Large intestine (tissue), 3 donors: ENCODE results near the gene XRCC6. TPM values are rescaled to one million over a fixed set of nuclear protein-coding genes. Genes with fewer than 3 reads are reported as not detected.

Experiments
- DNase-seq, 2 donors: peaks; one replicate each; pipeline versions ENCODE4 v3.0.0 to v3.0.0-alpha.2; 2013
- H3K27ac ChIP-seq: one replicate; pipeline ENCODE4 v1.5.1; 2013; ENCODE audit warnings: low read length
- H3K27me3 ChIP-seq: 2 replicates; pipeline ENCODE4 v1.6.1; 2013; ENCODE audit warnings: low read length; ENCODE audit not compliant: control insufficient read depth, insufficient read depth
- H3K36me3 ChIP-seq: 2 replicates; pipeline ENCODE4 v1.6.1; 2013; ENCODE audit warnings: low read length; ENCODE audit not compliant: control insufficient read depth, insufficient read depth
- H3K4me1 ChIP-seq: one replicate; pipeline ENCODE4 v1.6.1; 2013; ENCODE audit warnings: low read length; ENCODE audit not compliant: control insufficient read depth, insufficient read depth
- H3K4me3 ChIP-seq: one replicate; pipeline ENCODE4 v1.5.1; 2013; ENCODE audit warnings: low read length
- H3K9me3 ChIP-seq: one replicate; pipeline ENCODE4 v1.6.1; 2013; ENCODE audit warnings: mild to moderate bottlenecking, low read depth, low read length, moderate library complexity; ENCODE audit not compliant: control insufficient read depth
- WGBS: methylation state at CpG from one replicate; pipeline ENCODE4 v1.1.5; 2013; ENCODE audit warnings: low lambda C conversion rate; ENCODE audit not compliant: insufficient coverage; 5-methylcytosine and 5-hydroxymethylcytosine counted together
- polyA plus RNA-seq: library from polyadenylated mRNA; unstranded; fragments of 120-200 nt; gene quantifications from one replicate; pipeline ENCODE4 v1.2.1, GENCODE V29; 2013

The XRCC6 gene
- polyA plus RNA-seq, 1 donor, result 247 TPM

- peaks cover 10% of the 10 kb centered on the region for H3K36me3 ChIP-seq
- peaks cover 7% of the 10 kb centered on the region for H3K27me3 ChIP-seq
- H3K4me1 ChIP-seq, result peaks cover 18% of the 10 kb centered on the region
- H3K9me3 ChIP-seq, result peaks cover 10% of the 10 kb centered on the region
- H3K4me3 ChIP-seq, result no peak overlapping the region
- DNase-seq, result no peak
- peak overlapping the region; percentile 42 for H3K27ac ChIP-seq
- WGBS, result no CpG with 5 or more reads among the region's 11 CpGs
Observed at GRCh38 chr22:41696703-41697102, 75.6 kb downstream of the XRCC6 start.

GRCh38 chr22:41697126-41697775, 76.2 kb downstream of the XRCC6 start:
- Histone ChIP-seq H3K4me1 (peaks cover 18% of the 10 kb centered on the region), H3K36me3 (peaks cover 10% of the 10 kb centered on the region), H3K9me3 (peaks cover 10% of the 10 kb centered on the region), H3K27ac (peak overlapping the region; percentile 42), H3K27me3 (peaks cover 7% of the 10 kb centered on the region), H3K4me3 (peak overlapping the region; percentile 30)
- WGBS, result no CpG with 5 or more reads among the region's 12 CpGs
- peak; percentile 80 to 89 for DNase-seq

- no CpG with 5 or more reads among the region's 69 CpGs for WGBS
- peaks cover 2% of the 10 kb centered on the region for H3K36me3 ChIP-seq
- H3K4me3 ChIP-seq, result no peak within 1 kb of the TSS
- H3K9me3 ChIP-seq, result peaks cover 10% of the 10 kb centered on the region
- peaks cover 7% of the 10 kb centered on the region for H3K27me3 ChIP-seq
- H3K27ac ChIP-seq, result no peak within 1 kb of the TSS
- peaks cover 18% of the 10 kb centered on the region for H3K4me1 ChIP-seq
- peak; percentile 73 to 85 for DNase-seq
Observed at GRCh38 chr22:41699264-41700107, 78.4 kb downstream of the XRCC6 start, which contains the start of gene MEI1. Gene MEI1, plus strand, starts transcription at chr22:41699503. Its CDS starts 36 bp downstream, at chr22:41699539.

GRCh38 chr22:41700108-41700364, 78.9 kb downstream of the XRCC6 start:
- no peak overlapping the region for H3K27ac ChIP-seq
- no CpG with 5 or more reads among the region's 16 CpGs for WGBS
- DNase-seq, result no peak
- no peaks in the 10 kb centered on the region for H3K36me3 ChIP-seq
- no peak overlapping the region for H3K4me3 ChIP-seq
- H3K9me3 ChIP-seq, result peaks cover 10% of the 10 kb centered on the region
- peaks cover 18% of the 10 kb centered on the region for H3K4me1 ChIP-seq
- H3K27me3 ChIP-seq, result peaks cover 7% of the 10 kb centered on the region

GRCh38 chr22:41702763-41703162, 81.7 kb downstream of the XRCC6 start:
- Histone ChIP-seq H3K27me3 (peaks cover 7% of the 10 kb centered on the region), H3K27ac (no peak overlapping the region), H3K9me3 (peaks cover 10% of the 10 kb centered on the region), H3K4me1 (peaks cover 6% of the 10 kb centered on the region), H3K4me3 (no peak overlapping the region), H3K36me3 (no peaks in the 10 kb centered on the region)
- DNase-seq, result no peak
- WGBS, result 100% methylated on average over 3 of the region's 9 CpGs

- no peaks in the 10 kb centered on the region for H3K4me1 ChIP-seq
- DNase-seq, result no peak
- H3K27me3 ChIP-seq, result no peaks in the 10 kb centered on the region
- no peaks in the 10 kb centered on the region for H3K36me3 ChIP-seq
- H3K9me3 ChIP-seq, result no peaks in the 10 kb centered on the region
- H3K4me3 ChIP-seq, result no peak overlapping the region
- WGBS, result 60% methylated on average over 1 of the region's 10 CpGs
- H3K27ac ChIP-seq, result no peak overlapping the region
Observed at GRCh38 chr22:41709341-41709740, 88.2 kb downstream of the XRCC6 start.

GRCh38 chr22:41713004-41713403, 91.9 kb downstream of the XRCC6 start:
- no peak for DNase-seq
- Histone ChIP-seq H3K4me1 (no peaks in the 10 kb centered on the region), H3K36me3 (no peaks in the 10 kb centered on the region), H3K27me3 (no peaks in the 10 kb centered on the region), H3K9me3 (no peaks in the 10 kb centered on the region), H3K27ac (no peak overlapping the region), H3K4me3 (no peak overlapping the region)
- no CpG with 5 or more reads among the region's 9 CpGs for WGBS

Other genes with a start within 250 kb of the XRCC6 start
- 5.6 TPM for gene TEF, start 239.4 kb upstream of the XRCC6 start, polyA plus RNA-seq
- gene TOB2, start 174.5 kb upstream of the XRCC6 start, polyA plus RNA-seq, result 63.2 TPM
- 39.5 TPM for gene PHF5A, start 152.6 kb upstream of the XRCC6 start, polyA plus RNA-seq
- gene ACO2, start 152.2 kb upstream of the XRCC6 start, polyA plus RNA-seq, result 209 TPM
- gene POLR3H, start 76.8 kb upstream of the XRCC6 start, polyA plus RNA-seq, result 12.4 TPM
- 2.7 TPM for gene CSDC2, start 60.3 kb upstream of the XRCC6 start, polyA plus RNA-seq
- gene PMM1, start 31.5 kb upstream of the XRCC6 start, polyA plus RNA-seq, result 52.4 TPM
- gene DESI1, start 252 bp upstream of the XRCC6 start, polyA plus RNA-seq, result 34.0 TPM
- 118 TPM for gene SNU13, start 67.6 kb downstream of the XRCC6 start, polyA plus RNA-seq
- gene MEI1, start 78.2 kb downstream of the XRCC6 start, polyA plus RNA-seq, result 4.4 TPM
- gene CCDC134, start 179.4 kb downstream of the XRCC6 start, polyA plus RNA-seq, result 7.2 TPM
- gene SREBF2, start 211.8 kb downstream of the XRCC6 start, polyA plus RNA-seq, result 73.5 TPM